ENCODE measurements around the gene PRSS56.

- TF ChIP-seq CTCF (optimal IDR thresholded peaks at IDR 0.05 in 1 of 3, IDR thresholded peaks at IDR 0.05 in 1 of 3, conservative IDR thresholded peaks at IDR 0.05 in 1 of 3; ENCODE audit: extremely low read depth in 1 of 3, insufficient read depth in 2 of 3, low read length in 3 of 3) (no peak), EZH2 (IDR thresholded peaks at IDR 0.05; ENCODE audit: low read length) (no peak)
These were observed 24.9 kb upstream of the PRSS56 start for GRCh38 chr2:232495292-232495691.
